Hematopoietic multipotent progenitor cell treated with erythropoietin and hydrocortisone succinate and interleukin-3 and kit ligand, for 15 days (in vitro differentiated cells): ENCODE measurements around the gene PSMA2.
A peak's percentile ranks its signal among the peaks of the same experiment; 100 is the strongest.

ENCODE experiments used
- DNase-seq: peaks from one replicate; pipeline ENCODE4 v3.0.0-alpha.2; 2015; ENCODE audit warnings: low spot score

PSMA2 gene

GRCh38 chr7:42931834-42932651 is at the start of gene PSMA2, which contains the start of gene MRPL32:
Gene PSMA2, minus strand, starts transcription at chr7:42932174. Its CDS starts 16 bp downstream, at chr7:42932158.
Gene MRPL32, plus strand, starts transcription at chr7:42932376. Its CDS starts 11 bp downstream, at chr7:42932387.
- DNase-seq: peak; percentile 99

GRCh38 chr7:42981601-42982000 is 49.6 kb upstream of the PSMA2 start:
- no peak for DNase-seq

- no peak for DNase-seq
Observed at GRCh38 chr7:42980514-42980913, 48.5 kb upstream of the PSMA2 start.

- no peak for DNase-seq
Observed at GRCh38 chr7:42980084-42980483, 48.1 kb upstream of the PSMA2 start.

GRCh38 chr7:42978496-42978895 is 46.5 kb upstream of the PSMA2 start:
- no peak for DNase-seq

GRCh38 chr7:42976371-42976770 is 44.4 kb upstream of the PSMA2 start:
- no peak for DNase-seq

GRCh38 chr7:42972699-42973500 is 40.9 kb upstream of the PSMA2 start:
- DNase-seq: no peak

GRCh38 chr7:42967391-42967790 is 35.4 kb upstream of the PSMA2 start:
- DNase-seq: no peak

GRCh38 chr7:42964849-42965805 is 33.2 kb upstream of the PSMA2 start:
- DNase-seq: no peak

- DNase-seq: no peak
Observed at GRCh38 chr7:42964293-42964692, 32.3 kb upstream of the PSMA2 start.

GRCh38 chr7:42961170-42961569 is 29.2 kb upstream of the PSMA2 start:
- DNase-seq: no peak

GRCh38 chr7:42960762-42961161 is 28.8 kb upstream of the PSMA2 start:
- DNase-seq: no peak

- DNase-seq: no peak
Observed at GRCh38 chr7:42959549-42959948, 27.6 kb upstream of the PSMA2 start.

GRCh38 chr7:42956062-42956461 is 24.1 kb upstream of the PSMA2 start:
- no peak for DNase-seq

GRCh38 chr7:42953994-42954393 is 22.0 kb upstream of the PSMA2 start:
- no peak for DNase-seq

- DNase-seq: no peak
Observed at GRCh38 chr7:42952328-42952727, 20.4 kb upstream of the PSMA2 start.

- DNase-seq: no peak
Observed at GRCh38 chr7:42950417-42950816, 18.4 kb upstream of the PSMA2 start.

GRCh38 chr7:42947521-42947920 is 15.5 kb upstream of the PSMA2 start:
- no peak for DNase-seq

- DNase-seq: no peak
Observed at GRCh38 chr7:42946627-42946950, 14.6 kb upstream of the PSMA2 start.

- DNase-seq: peak; percentile 15
Observed at GRCh38 chr7:42945821-42946626, 14.1 kb upstream of the PSMA2 start.
